ENCODE data around the gene PNLIPRP2. TPM values are rescaled to one million over a fixed set of nuclear protein-coding genes. Genes with fewer than 3 reads are reported as not detected.
A peak's percentile ranks its signal among the peaks of the same experiment; 100 is the strongest.

The PNLIPRP2 gene
- total RNA-seq, 1 experiment from 2014 or later = 1.1 TPM

- TF ChIP-seq CBX3 (IDR thresholded peaks at IDR 0.05; ENCODE audit: low read depth) (no peak), RAD21 (IDR thresholded peaks at IDR 0.05; ENCODE audit: low read depth) (0 out of 2 replicates have a peak, but pooled peaks have one; percentile 6), SRF (IDR thresholded peaks at IDR 0.05; ENCODE audit: low read depth) (no peak), FOSL1 (IDR thresholded peaks at IDR 0.05; ENCODE audit: low read depth) (no peak), CTCF (IDR thresholded peaks at IDR 0.05 in 2 of 3, conservative IDR thresholded peaks at IDR 0.05 in 1 of 3; ENCODE audit: borderline replicate concordance in 1 of 3, insufficient read depth in 1 of 3, low read depth in 2 of 3, low read length in 2 of 3) (no peak), ZBTB33 (IDR thresholded peaks at IDR 0.05; ENCODE audit: extremely low read depth, insufficient replicate concordance, low read length) (no peak), ATF3 (IDR thresholded peaks at IDR 0.05) (no peak)
- DNase-seq (ENCODE audit: low read depth, low spot score) = no peak
- Histone ChIP-seq H2AFZ (ENCODE audit: low read depth, low read length, poor library complexity, severe bottlenecking) (no peak overlapping the region), H3K27me3 (ENCODE audit: insufficient read depth, low read length) (no peaks in the 10 kb centered on the region), H3K9me3 (ENCODE audit: control insufficient read depth in 1 of 2, insufficient read depth in 1 of 2, low read depth in 1 of 2, low read length in 2 of 2) (no peaks in the 10 kb centered on the region), H4K20me1 (ENCODE audit: insufficient read depth) (no peaks in the 10 kb centered on the region), H3K4me2 (ENCODE audit: low read length) (no peak overlapping the region), H3K4me3 (replicated peaks in 1 of 2; ENCODE audit: low read depth in 1 of 2, low read length in 2 of 2) (no peak overlapping the region), H3K27ac (ENCODE audit: low read depth, low read length) (no peak overlapping the region), H3K79me2 (ENCODE audit: insufficient read depth, low read length) (no peaks in the 10 kb centered on the region), H3K9me2 (ENCODE audit: insufficient read depth) (no peaks in the 10 kb centered on the region), H3K4me1 (ENCODE audit: control insufficient read depth in 1 of 2, insufficient read depth in 2 of 2, low read length in 2 of 2) (peaks cover 0 to 6% of the 10 kb centered on the region in 2 experiments; a peak in 1 of 4 replicates), H3K36me3 (ENCODE audit: control insufficient read depth in 1 of 2, insufficient read depth in 2 of 2, low read length in 2 of 2) (no peaks in the 10 kb centered on the region), H3K9ac (ENCODE audit: low read length) (no peak overlapping the region)
- no peak for ATAC-seq
- CTCF ChIA-PET = interaction anchor here (3.6 kb wide), 1 partner anchor 105 kb away, joined by 60 read pairs; no protein-coding TSS in a partner anchor
- POLR2A ChIA-PET = interaction anchor here (0.6 kb wide), 1 partner anchor 59 kb away, joined by 3 read pairs; no protein-coding TSS in a partner anchor
- intact Hi-C loops (cut with micrococcal nuclease) = no loop called here
- BruUV-seq (replicated peaks) = no TSS peak
- RAD21 ChIA-PET (ENCODE audit: low non-redundant PET in 1 of 2, low total read pairs in 2 of 2, uncharacterized antibody in 2 of 2, unreplicated experiment in 2 of 2) = no interaction called here
Observed at GRCh38 chr10:116683821-116684220, 63.1 kb downstream of the PNLIPRP2 start.

Measured in HCT116 (cell line).